Bronchial epithelial cell (primary cell): ENCODE data around the gene CERS3. TPM values are rescaled to one million over a fixed set of nuclear protein-coding genes. Genes with fewer than 3 reads are reported as not detected.

Source experiments
- DNase-seq: peaks from one replicate; pipeline ENCODE4 v3.0.0-alpha.2; 2010; ENCODE audit warnings: low read depth
- FAIRE-seq: peaks from 2 replicates; lab custom pipeline; 2011; peaks lifted over from hg19 to GRCh38; lab: Jason Lieb, UNC
- H3K27me3 ChIP-seq: 2 replicates; pipeline ENCODE4 v1.5.1; 2011; ENCODE audit warnings: low read length; ENCODE audit not compliant: control insufficient read depth, insufficient read depth
- H3K36me3 ChIP-seq: 2 replicates; pipeline ENCODE4 v1.5.1; 2011; ENCODE audit warnings: low read length; ENCODE audit not compliant: control insufficient read depth, insufficient read depth
- H3K4me3 ChIP-seq: 2 replicates; pipeline ENCODE4 v1.5.1; 2011; ENCODE audit warnings: mild to moderate bottlenecking, low read depth, low read length, control low read depth
- CTCF ChIP-seq: IDR thresholded peaks from 2 replicates; pipeline ENCODE4 v1.5.1; 2011; ENCODE audit warnings: mild to moderate bottlenecking, moderate library complexity, low read length, control low read depth, inconsistent platforms; ENCODE audit not compliant: insufficient read depth, severe bottlenecking
- total RNA-seq: library from RNA; depleted of rRNA; stranded (reverse); fragments of >200 nt; gene quantifications from 2 replicates; pipeline ENCODE4 v1.2.1, GENCODE V29; 2014

Gene CERS3
- total RNA-seq, 1 donor from 2014 or later, result 4.7 TPM

GRCh38 chr15:100570275-100570674 is 41.5 kb upstream of the CERS3 start:
- Histone ChIP-seq H3K36me3 (peaks cover 6% of the 10 kb centered on the region), H3K4me3 (no peak overlapping the region)

GRCh38 chr15:100569391-100569790 is 40.6 kb upstream of the CERS3 start:
- no peaks in the 10 kb centered on the region for H3K27me3 ChIP-seq
- DNase-seq (no peak), FAIRE-seq (no peak)
- H3K36me3 ChIP-seq, result peaks cover 6% of the 10 kb centered on the region
- TF ChIP-seq CTCF, result no peak
- no peak overlapping the region for H3K4me3 ChIP-seq

More at GRCh38 chr15:100570275-100570674, 41.5 kb upstream of the CERS3 start:
- TF ChIP-seq CTCF, result no peak
- FAIRE-seq (no peak), DNase-seq (no peak)
- H3K27me3 ChIP-seq, result no peaks in the 10 kb centered on the region

DNA sequence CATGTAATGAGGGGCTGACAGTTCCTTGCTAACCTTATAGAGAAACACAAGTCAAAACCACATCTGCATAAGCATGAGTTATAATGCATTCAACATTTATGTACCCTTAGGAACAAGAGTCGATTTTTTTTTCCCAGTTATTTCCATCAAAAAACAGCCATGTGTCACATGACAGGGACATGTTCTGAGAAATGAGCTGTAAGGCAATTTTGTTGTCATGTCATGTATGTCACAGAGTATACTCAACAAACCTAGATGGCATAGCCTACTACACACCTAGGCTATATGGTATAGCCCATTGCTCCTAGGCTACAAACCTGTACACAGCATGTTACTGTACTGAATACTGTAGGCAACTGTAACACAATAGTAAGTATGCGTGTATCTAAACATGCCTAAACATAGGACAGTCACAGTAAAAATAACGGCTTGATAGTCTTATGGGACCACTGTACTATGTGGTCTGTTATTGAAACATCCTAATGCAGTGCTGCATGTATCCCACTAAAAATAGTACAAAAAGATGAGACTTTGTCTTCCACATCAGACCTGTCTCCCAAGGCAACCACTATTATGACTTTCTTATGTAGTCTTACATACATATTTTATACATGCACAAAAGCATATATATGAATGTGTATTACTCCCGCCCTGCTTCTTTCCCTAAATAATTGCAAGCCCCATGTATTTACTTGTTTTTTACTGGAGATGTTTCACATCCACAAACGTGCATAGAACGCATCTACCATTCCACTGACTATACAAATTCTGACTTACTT is 38.3 kb upstream of the CERS3 start:
- DNase-seq (no peak), FAIRE-seq (no peak)
- Histone ChIP-seq H3K36me3 (peaks cover 2% of the 10 kb centered on the region), H3K4me3 (no peak overlapping the region), H3K27me3 (no peaks in the 10 kb centered on the region)
- no peak for TF ChIP-seq CTCF

- DNase-seq (peak; percentile 92), FAIRE-seq (peak; percentile 28)
- no peak overlapping the region for H3K4me3 ChIP-seq
- no peak for TF ChIP-seq CTCF
- H3K27me3 ChIP-seq, result no peaks in the 10 kb centered on the region
- H3K36me3 ChIP-seq, result peaks cover 2% of the 10 kb centered on the region
Observed at GRCh38 chr15:100565591-100565990, 36.8 kb upstream of the CERS3 start.

- Histone ChIP-seq H3K4me3 (no peak overlapping the region), H3K36me3 (no peaks in the 10 kb centered on the region), H3K27me3 (no peaks in the 10 kb centered on the region)
- DNase-seq (no peak), FAIRE-seq (no peak)
- no peak for TF ChIP-seq CTCF
Observed at GRCh38 chr15:100560323-100560722, 31.6 kb upstream of the CERS3 start.

- no peaks in the 10 kb centered on the region for H3K36me3 ChIP-seq
- TF ChIP-seq CTCF, result no peak
- no peaks in the 10 kb centered on the region for H3K27me3 ChIP-seq
- peak; percentile 7 for FAIRE-seq
- no peak overlapping the region for H3K4me3 ChIP-seq
- DNase-seq, result peak; percentile 91
Observed at GRCh38 chr15:100559330-100559729, 30.6 kb upstream of the CERS3 start.
